ENCODE data around the gene CREB3L1. TPM values are rescaled to one million over a fixed set of nuclear protein-coding genes. Genes with fewer than 3 reads are reported as not detected.

Gene CREB3L1
- total and polyA plus RNA-seq, 2 of the 13 experiments (the other 11 are each of a cell fraction or from before 2014, with no cell fraction given) = not detected

- TF ChIP-seq MXD1 (CRISPR knock-in tag; IDR thresholded peaks at IDR 0.05) (no peak), EZH2 (conservative IDR thresholded peaks at IDR 0.05; ENCODE audit: low read depth, low read length) (no peak), ZNF557 (CRISPR knock-in tag; IDR thresholded peaks at IDR 0.05) (no peak), CHD2 (IDR thresholded peaks at IDR 0.05; ENCODE audit: low read depth, low read length) (no peak), POGZ (CRISPR knock-in tag; IDR thresholded peaks at IDR 0.05) (no peak), KMT2B (CRISPR knock-in tag; IDR thresholded peaks at IDR 0.05) (0 out of 2 replicates have a peak, but pooled peaks have one; percentile 40), ZNF788 (CRISPR knock-in tag; IDR thresholded peaks at IDR 0.05; ENCODE audit: borderline replicate concordance) (0 out of 2 replicates have a peak, but pooled peaks have one; percentile 56), SMAD3 (CRISPR knock-in tag; IDR thresholded peaks at IDR 0.05) (0 out of 2 replicates have a peak, but pooled peaks have one; percentile 50), MTA3 (CRISPR knock-in tag; IDR thresholded peaks at IDR 0.05) (no peak), BORCS8-MEF2B (CRISPR knock-in tag; IDR thresholded peaks at IDR 0.05) (0 out of 2 replicates have a peak, but pooled peaks have one; percentile 35), JDP2 (CRISPR knock-in tag; IDR thresholded peaks at IDR 0.05; ENCODE audit: borderline replicate concordance) (no peak), JUN (CRISPR knock-in tag; IDR thresholded peaks at IDR 0.05) (no peak), MAF1 (CRISPR knock-in tag; IDR thresholded peaks at IDR 0.05; ENCODE audit: borderline replicate concordance) (no peak), ZNF550 (CRISPR knock-in tag; IDR thresholded peaks at IDR 0.05; ENCODE audit: borderline replicate concordance) (no peak), ADNP (CRISPR knock-in tag; IDR thresholded peaks at IDR 0.05) (no peak), ZNF644 (CRISPR knock-in tag; IDR thresholded peaks at IDR 0.05; ENCODE audit: low read depth) (no peak)
- TF ChIP-seq, protein P1, sequence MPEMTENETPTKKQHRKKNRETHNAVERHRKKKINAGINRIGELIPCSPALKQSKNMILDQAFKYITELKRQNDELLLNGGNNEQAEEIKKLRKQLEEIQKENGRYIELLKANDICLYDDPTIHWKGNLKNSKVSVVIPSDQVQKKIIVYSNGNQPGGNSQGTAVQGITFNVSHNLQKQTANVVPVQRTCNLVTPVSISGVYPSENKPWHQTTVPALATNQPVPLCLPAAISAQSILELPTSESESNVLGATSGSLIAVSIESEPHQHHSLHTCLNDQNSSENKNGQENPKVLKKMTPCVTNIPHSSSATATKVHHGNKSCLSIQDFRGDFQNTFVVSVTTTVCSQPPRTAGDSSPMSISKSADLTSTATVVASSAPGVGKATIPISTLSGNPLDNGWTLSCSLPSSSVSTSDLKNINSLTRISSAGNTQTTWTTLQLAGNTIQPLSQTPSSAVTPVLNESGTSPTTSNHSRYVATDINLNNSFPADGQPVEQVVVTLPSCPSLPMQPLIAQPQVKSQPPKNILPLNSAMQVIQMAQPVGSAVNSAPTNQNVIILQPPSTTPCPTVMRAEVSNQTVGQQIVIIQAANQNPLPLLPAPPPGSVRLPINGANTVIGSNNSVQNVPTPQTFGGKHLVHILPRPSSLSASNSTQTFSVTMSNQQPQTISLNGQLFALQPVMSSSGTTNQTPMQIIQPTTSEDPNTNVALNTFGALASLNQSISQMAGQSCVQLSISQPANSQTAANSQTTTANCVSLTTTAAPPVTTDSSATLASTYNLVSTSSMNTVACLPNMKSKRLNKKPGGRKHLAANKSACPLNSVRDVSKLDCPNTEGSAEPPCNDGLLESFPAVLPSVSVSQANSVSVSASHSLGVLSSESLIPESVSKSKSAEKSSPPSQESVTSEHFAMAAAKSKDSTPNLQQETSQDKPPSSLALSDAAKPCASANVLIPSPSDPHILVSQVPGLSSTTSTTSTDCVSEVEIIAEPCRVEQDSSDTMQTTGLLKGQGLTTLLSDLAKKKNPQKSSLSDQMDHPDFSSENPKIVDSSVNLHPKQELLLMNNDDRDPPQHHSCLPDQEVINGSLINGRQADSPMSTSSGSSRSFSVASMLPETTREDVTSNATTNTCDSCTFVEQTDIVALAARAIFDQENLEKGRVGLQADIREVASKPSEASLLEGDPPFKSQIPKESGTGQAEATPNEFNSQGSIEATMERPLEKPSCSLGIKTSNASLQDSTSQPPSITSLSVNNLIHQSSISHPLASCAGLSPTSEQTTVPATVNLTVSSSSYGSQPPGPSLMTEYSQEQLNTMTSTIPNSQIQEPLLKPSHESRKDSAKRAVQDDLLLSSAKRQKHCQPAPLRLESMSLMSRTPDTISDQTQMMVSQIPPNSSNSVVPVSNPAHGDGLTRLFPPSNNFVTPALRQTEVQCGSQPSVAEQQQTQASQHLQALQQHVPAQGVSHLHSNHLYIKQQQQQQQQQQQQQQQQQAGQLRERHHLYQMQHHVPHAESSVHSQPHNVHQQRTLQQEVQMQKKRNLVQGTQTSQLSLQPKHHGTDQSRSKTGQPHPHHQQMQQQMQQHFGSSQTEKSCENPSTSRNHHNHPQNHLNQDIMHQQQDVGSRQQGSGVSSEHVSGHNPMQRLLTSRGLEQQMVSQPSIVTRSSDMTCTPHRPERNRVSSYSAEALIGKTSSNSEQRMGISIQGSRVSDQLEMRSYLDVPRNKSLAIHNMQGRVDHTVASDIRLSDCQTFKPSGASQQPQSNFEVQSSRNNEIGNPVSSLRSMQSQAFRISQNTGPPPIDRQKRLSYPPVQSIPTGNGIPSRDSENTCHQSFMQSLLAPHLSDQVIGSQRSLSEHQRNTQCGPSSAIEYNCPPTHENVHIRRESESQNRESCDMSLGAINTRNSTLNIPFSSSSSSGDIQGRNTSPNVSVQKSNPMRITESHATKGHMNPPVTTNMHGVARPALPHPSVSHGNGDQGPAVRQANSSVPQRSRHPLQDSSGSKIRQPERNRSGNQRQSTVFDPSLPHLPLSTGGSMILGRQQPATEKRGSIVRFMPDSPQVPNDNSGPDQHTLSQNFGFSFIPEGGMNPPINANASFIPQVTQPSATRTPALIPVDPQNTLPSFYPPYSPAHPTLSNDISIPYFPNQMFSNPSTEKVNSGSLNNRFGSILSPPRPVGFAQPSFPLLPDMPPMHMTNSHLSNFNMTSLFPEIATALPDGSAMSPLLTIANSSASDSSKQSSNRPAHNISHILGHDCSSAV (CRISPR knock-in tag; IDR thresholded peaks at IDR 0.05; ENCODE audit: borderline replicate concordance) = no peak
- TF ChIP-seq, protein P2, sequence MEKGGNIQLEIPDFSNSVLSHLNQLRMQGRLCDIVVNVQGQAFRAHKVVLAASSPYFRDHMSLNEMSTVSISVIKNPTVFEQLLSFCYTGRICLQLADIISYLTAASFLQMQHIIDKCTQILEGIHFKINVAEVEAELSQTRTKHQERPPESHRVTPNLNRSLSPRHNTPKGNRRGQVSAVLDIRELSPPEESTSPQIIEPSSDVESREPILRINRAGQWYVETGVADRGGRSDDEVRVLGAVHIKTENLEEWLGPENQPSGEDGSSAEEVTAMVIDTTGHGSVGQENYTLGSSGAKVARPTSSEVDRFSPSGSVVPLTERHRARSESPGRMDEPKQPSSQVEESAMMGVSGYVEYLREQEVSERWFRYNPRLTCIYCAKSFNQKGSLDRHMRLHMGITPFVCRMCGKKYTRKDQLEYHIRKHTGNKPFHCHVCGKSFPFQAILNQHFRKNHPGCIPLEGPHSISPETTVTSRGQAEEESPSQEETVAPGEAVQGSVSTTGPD (CRISPR knock-in tag; IDR thresholded peaks at IDR 0.05) = peak; percentile 55; the same call in 1 of the 2 replicates
- TF ChIP-seq, protein P3, sequence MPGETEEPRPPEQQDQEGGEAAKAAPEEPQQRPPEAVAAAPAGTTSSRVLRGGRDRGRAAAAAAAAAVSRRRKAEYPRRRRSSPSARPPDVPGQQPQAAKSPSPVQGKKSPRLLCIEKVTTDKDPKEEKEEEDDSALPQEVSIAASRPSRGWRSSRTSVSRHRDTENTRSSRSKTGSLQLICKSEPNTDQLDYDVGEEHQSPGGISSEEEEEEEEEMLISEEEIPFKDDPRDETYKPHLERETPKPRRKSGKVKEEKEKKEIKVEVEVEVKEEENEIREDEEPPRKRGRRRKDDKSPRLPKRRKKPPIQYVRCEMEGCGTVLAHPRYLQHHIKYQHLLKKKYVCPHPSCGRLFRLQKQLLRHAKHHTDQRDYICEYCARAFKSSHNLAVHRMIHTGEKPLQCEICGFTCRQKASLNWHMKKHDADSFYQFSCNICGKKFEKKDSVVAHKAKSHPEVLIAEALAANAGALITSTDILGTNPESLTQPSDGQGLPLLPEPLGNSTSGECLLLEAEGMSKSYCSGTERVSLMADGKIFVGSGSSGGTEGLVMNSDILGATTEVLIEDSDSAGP (CRISPR knock-in tag; IDR thresholded peaks at IDR 0.05; ENCODE audit: borderline replicate concordance) = no peak
Observed at GRCh38 chr11:46273511-46274205, 3.8 kb upstream of the CREB3L1 start (continued).
